ENCODE measurements around the gene KRT10. TPM values are rescaled to one million over a fixed set of nuclear protein-coding genes. Genes with fewer than 3 reads are reported as not detected.
A peak's percentile ranks its signal among the peaks of the same experiment; 100 is the strongest.

KRT10 gene
- total and polyA plus RNA-seq, 9 of the 15 experiments (the other 6 are each of a cell fraction or from before 2014, with no cell fraction given), result 47.0 to 179 (median 76.2) TPM

- TF ChIP-seq ZNF79 (CRISPR knock-in tag; IDR thresholded peaks at IDR 0.05; ENCODE audit: low read depth) (no peak), U2AF1 (optimal IDR thresholded peaks at IDR 0.05; ENCODE audit: low read depth, low read length) (no peak), BRF1 (IDR thresholded peaks at IDR 0.05; ENCODE audit: borderline replicate concordance, extremely low read depth, insufficient read length) (no peak), ZFP91 (CRISPR knock-in tag; IDR thresholded peaks at IDR 0.05) (no peak), ZNF174 (CRISPR knock-in tag; IDR thresholded peaks at IDR 0.05) (no peak), CHD4 (IDR thresholded peaks at IDR 0.05; ENCODE audit: insufficient read depth, insufficient replicate concordance, low read depth, low read length, poor library complexity, severe bottlenecking) (no peak)
Measured at GRCh38 chr17:40810494-40810893, 11.9 kb downstream of the KRT10 start (continued).

- intact Hi-C loops (cut with micrococcal nuclease) (no loop called here), in situ Hi-C loops (cut with MboI) (loop anchor here (10.0 kb wide), 1 partner anchor 95 kb away; no protein-coding TSS in a partner anchor)
- H3K9ac ChIP-seq (ENCODE audit: insufficient read depth in 1 of 2, low read depth in 2 of 2, low read length in 2 of 2), result no peak overlapping the region
- no peaks in the 10 kb centered on the region; a peak in 1 of 5 replicates for H3K4me1 ChIP-seq (replicated peaks in 1 of 2; ENCODE audit: control insufficient read depth in 2 of 2, insufficient read depth in 2 of 2, low read length in 2 of 2)
- 42% methylated on average over 2 of the region's 2 CpGs for WGBS (ENCODE audit: insufficient coverage, low coverage, missing lambda C conversion rate)
- no peak overlapping the region for H3K27ac ChIP-seq (ENCODE audit: extremely low read depth, low read depth, low read length)
- ATAC-seq (no peak), FAIRE-seq (no peak), DNase-seq (ENCODE audit: extremely low read depth in 1 of 4, low spot score in 3 of 4) (no peak)
- TF ChIP-seq HNRNPH1 (optimal IDR thresholded peaks at IDR 0.05; ENCODE audit: low read depth, low read length) (no peak), HOMEZ (CRISPR knock-in tag; IDR thresholded peaks at IDR 0.05) (no peak), SMAD4 (CRISPR knock-in tag; conservative IDR thresholded peaks at IDR 0.05) (no peak), POLR2AphosphoS2 (IDR thresholded peaks at IDR 0.05; ENCODE audit: low read length) (no peak), ATF2 (CRISPR knock-in tag; IDR thresholded peaks at IDR 0.05) (no peak), RFX1 (IDR thresholded peaks at IDR 0.05) (peak; percentile 20; the same call in 1 of the 2 replicates)
- TF ChIP-seq, protein P1, sequence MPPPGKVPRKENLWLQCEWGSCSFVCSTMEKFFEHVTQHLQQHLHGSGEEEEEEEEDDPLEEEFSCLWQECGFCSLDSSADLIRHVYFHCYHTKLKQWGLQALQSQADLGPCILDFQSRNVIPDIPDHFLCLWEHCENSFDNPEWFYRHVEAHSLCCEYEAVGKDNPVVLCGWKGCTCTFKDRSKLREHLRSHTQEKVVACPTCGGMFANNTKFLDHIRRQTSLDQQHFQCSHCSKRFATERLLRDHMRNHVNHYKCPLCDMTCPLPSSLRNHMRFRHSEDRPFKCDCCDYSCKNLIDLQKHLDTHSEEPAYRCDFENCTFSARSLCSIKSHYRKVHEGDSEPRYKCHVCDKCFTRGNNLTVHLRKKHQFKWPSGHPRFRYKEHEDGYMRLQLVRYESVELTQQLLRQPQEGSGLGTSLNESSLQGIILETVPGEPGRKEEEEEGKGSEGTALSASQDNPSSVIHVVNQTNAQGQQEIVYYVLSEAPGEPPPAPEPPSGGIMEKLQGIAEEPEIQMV (tag; conservative IDR thresholded peaks at IDR 0.05; ENCODE audit: low read depth), result no peak
- CTCF ChIA-PET (ENCODE audit: low intra/inter-chr PET ratio), result no interaction called here
- no peaks in the 10 kb centered on the region for H3K79me2 ChIP-seq (ENCODE audit: control insufficient read depth, insufficient read depth, low read length)
- H3K9me1 ChIP-seq (ENCODE audit: control insufficient read depth, insufficient read depth, low read length), result no peaks in the 10 kb centered on the region
- POLR2A ChIA-PET, result interaction anchor here (1.2 to 2.0 kb wide), 3 partner anchors 9 to 881 kb away, joined by 3 to 8 read pairs (median 3); no protein-coding TSS in a partner anchor
- no peak overlapping the region for H2AFZ ChIP-seq (ENCODE audit: low read depth, low read length)
- peaks cover 3 to 10% of the 10 kb centered on the region in 2 experiments; a peak in 3 of 5 replicates for H3K27me3 ChIP-seq (ENCODE audit: control insufficient read depth in 2 of 2, insufficient read depth in 2 of 2, low read length in 2 of 2)
- no peaks in the 10 kb centered on the region for H4K20me1 ChIP-seq (replicated peaks; ENCODE audit: control insufficient read depth, insufficient read depth, low read length)
- BruUV-seq (replicated peaks), result no TSS peak
- H3K9me3 ChIP-seq (replicated peaks; ENCODE audit: control insufficient read depth, insufficient read depth, low read depth, low read length), result no peaks in the 10 kb centered on the region
- H3K4me3 ChIP-seq, result no peak overlapping the region
- no peaks in the 10 kb centered on the region for H3K36me3 ChIP-seq (ENCODE audit: control insufficient read depth, insufficient read depth, low read length)
- no peak overlapping the region for H3K4me2 ChIP-seq (ENCODE audit: insufficient read depth, low read length)
Measured at GRCh38 chr17:40809721-40810421, 12.5 kb downstream of the KRT10 start.
